K562 (cell line): ENCODE measurements around the gene SPDEF. TPM values are rescaled to one million over a fixed set of nuclear protein-coding genes. Genes with fewer than 3 reads are reported as not detected.

Source experiments
- BCOR ChIP-seq: fragments of 450-650 bp; IDR thresholded peaks from 2 replicates; pipeline ENCODE4 v1.6.1; 2016
- BRD9 ChIP-seq: fragments of 450-650 bp; IDR thresholded peaks from 2 replicates; pipeline ENCODE4 v1.6.1; 2018; ENCODE audit warnings: low read depth; ENCODE audit not compliant: partially characterized antibody
- CBFA2T3 ChIP-seq: fragments of 450-650 bp; IDR thresholded peaks from 2 replicates; pipeline ENCODE4 v1.6.1; 2017
- CHD4 ChIP-seq: fragments of 200-600 bp; sonication (generic); IDR thresholded peaks from 3 replicates; pipeline ENCODE4 v1.6.1; 2012; ENCODE audit warnings: low read depth, mild to moderate bottlenecking, mixed read lengths, low read length, inconsistent platforms; ENCODE audit not compliant: insufficient read depth, insufficient replicate concordance, poor library complexity, severe bottlenecking
- FOXP1 ChIP-seq: sonication (generic); formaldehyde crosslinking; IDR thresholded peaks from 2 replicates; pipeline ENCODE4 v1.8.0; 2022; ENCODE audit warnings: mild to moderate bottlenecking, missing genetic modification reagents
- GATAD2A ChIP-seq: fragments of 450-650 bp; IDR thresholded peaks from 2 replicates; pipeline ENCODE4 v1.6.1; 2017
- HDAC1 ChIP-seq, 2 experiments: fragments of 450-650 bp; IDR thresholded peaks; 2 replicates each; pipeline ENCODE4 v1.6.1; 2016 to 2017; ENCODE audit warnings: inconsistent platforms in 1 of 2, mild to moderate bottlenecking in 1 of 2, moderate library complexity in 1 of 2
- HDAC3 ChIP-seq: fragments of 450-650 bp; IDR thresholded peaks from 2 replicates; pipeline ENCODE4 v1.6.1; 2018; ENCODE audit warnings: borderline replicate concordance, mild to moderate bottlenecking, moderate library complexity; ENCODE audit not compliant: partially characterized antibody
- HSF4 ChIP-seq: fragments of 250-450 bp; sonication (Bioruptor Pico); IDR thresholded peaks from 2 replicates; pipeline ENCODE4 v2.1.2; 2022; ENCODE audit warnings: mild to moderate bottlenecking, moderate library complexity, borderline replicate concordance
- KDM1A ChIP-seq, 2 experiments: fragments of 450-650 bp; IDR thresholded peaks; 2 replicates each; pipeline ENCODE4 v1.6.1; 2016; ENCODE audit warnings: mild to moderate bottlenecking in 2 of 2
- NRF1 ChIP-seq, 2 experiments: fragments of 450-650 bp; IDR thresholded peaks in 1 of 2; conservative IDR thresholded peaks in 1 of 2; 2 replicates each; pipeline ENCODE4 v1.6.1; 2014; ENCODE audit warnings: mild to moderate bottlenecking in 2 of 2
- PBX2 ChIP-seq, 2 experiments: IDR thresholded peaks in 1 of 2; conservative IDR thresholded peaks in 1 of 2; 2 replicates each; pipeline ENCODE4 v1.6.1; 2016; ENCODE audit warnings: low read depth in 2 of 2, mild to moderate bottlenecking in 1 of 2, missing compliant biosample characterization in 1 of 2, missing genetic modification characterization in 1 of 2, moderate library complexity in 1 of 2
- POLR2AphosphoS5 ChIP-seq: IDR thresholded peaks from 2 replicates; pipeline ENCODE4 v1.6.1; 2011; ENCODE audit warnings: mild to moderate bottlenecking, low read depth, low read length, moderate library complexity; ENCODE audit not compliant: control insufficient read depth, insufficient read depth
- RERE ChIP-seq: sonication (generic); formaldehyde crosslinking; IDR thresholded peaks from 2 replicates; pipeline ENCODE4 v1.8.0; 2023; ENCODE audit warnings: missing genetic modification reagents, mild to moderate bottlenecking, borderline replicate concordance
- RNF2 ChIP-seq: sonication (generic); IDR thresholded peaks from 2 replicates; pipeline ENCODE4 v1.6.1; 2016
- SMARCA5 ChIP-seq: fragments of 450-650 bp; IDR thresholded peaks from 2 replicates; pipeline ENCODE4 v1.6.1; 2016
- SPI1 ChIP-seq: IDR thresholded peaks from 2 replicates; pipeline ENCODE4 v1.6.1; 2011; ENCODE audit warnings: low read depth, low read length, control low read depth, borderline replicate concordance
- TRIM24 ChIP-seq, 2 experiments: fragments of 450-650 bp; IDR thresholded peaks; 2 replicates each; pipeline ENCODE4 v1.6.1; 2016
- polyA plus RNA-seq, 8 experiments: library from polyadenylated mRNA; depleted of rRNA in 4 of 8; stranded (reverse) in 5 of 8; unstranded in 3 of 8; fragments of >200 nt; fragmentation: Nextera tagmentation in 2 of 8; fragmentation: Illumina TruSeq in 1 of 8; extraction: Ambion mirVana in 2 of 8; extraction: Trizol in 1 of 8; gene quantifications; 2 replicates each; pipeline versions ENCODE4 v1.2.1 to v1.2.3, GENCODE V29; 2011 to 2014; ENCODE audit warnings: inconsistent platforms in 1 of 8, missing spikeins in 1 of 8
- total RNA-seq, 7 experiments: library from RNA; depleted of rRNA in 6 of 7; stranded (reverse); fragments of >200 nt in 6 of 7; fragmentation: Illumina TruSeq in 2 of 7; extraction: Trizol in 2 of 7; gene quantifications; 2 replicates each; pipeline versions ENCODE4 v1.2.1 to v1.2.3, GENCODE V29; 2011 to 2021; ENCODE audit warnings: low replicate concordance in 1 of 7

The SPDEF gene
- total and polyA plus RNA-seq, 9 of the 15 experiments (the other 6 are each of a cell fraction or from before 2014, with no cell fraction given), result 0.04 to 0.12 (median 0.11) TPM; not detected in 5

DNA sequence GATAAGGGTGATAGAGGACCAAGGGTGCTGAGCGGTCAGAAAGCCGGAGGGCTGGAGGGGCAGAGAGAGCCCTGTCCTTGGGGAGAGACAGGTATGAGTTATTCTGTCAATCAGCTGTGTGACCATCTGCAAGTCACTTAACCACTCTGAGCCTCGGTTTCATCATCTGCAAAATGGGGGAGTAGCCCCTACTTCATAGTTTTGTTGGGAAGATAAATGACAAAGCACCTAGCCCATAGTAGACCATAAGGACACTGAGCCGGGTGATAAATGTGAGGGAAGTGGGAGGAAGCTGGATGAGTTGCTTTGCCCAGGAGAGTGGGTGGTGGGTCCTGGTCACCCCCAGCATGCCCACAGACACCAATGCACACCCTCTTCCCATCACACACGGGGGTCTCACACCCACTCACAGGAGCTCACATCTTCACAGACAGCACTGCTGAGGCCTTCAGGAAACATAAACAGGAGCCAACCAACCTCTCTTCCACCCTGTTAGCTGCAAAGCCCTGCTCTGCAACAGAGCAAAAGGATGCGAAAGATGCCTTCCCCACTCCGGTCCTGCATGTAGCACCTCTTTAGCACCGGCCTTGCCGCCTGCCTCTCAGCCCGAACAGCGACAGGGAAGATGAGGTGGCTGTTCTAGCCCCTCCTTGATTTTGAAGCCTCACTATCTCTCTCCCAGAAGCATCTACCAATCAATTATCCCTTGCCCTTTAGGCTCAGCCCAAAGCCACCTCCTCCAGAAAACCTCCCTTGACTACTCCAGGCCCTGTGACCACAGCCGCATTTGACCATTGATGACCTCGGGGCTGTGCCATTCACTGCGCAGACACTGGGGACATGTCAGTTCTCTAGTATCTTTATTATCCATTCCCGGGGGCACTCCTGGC lies 18.9 kb downstream of the SPDEF start (continued):
- TF ChIP-seq RERE (CRISPR knock-in tag), result 0 out of 2 replicates have a peak, but pooled peaks have one; percentile 63
- peak; percentile 93 for TF ChIP-seq SMARCA5
- peak; percentile 87 to 93 for TF ChIP-seq KDM1A (IDR thresholded peaks at IDR 0.05)
- TF ChIP-seq BCOR, result peak; percentile 99
- TF ChIP-seq HDAC1 (IDR thresholded peaks at IDR 0.05), result 0 out of 4 replicates have a peak, but pooled peaks of 1 of the 2 experiments have one; percentile 15
- peak; percentile 26; the same call in 1 of the 2 replicates for TF ChIP-seq FOXP1 (CRISPR knock-in tag)
- TF ChIP-seq CBFA2T3, result peak; percentile 20; the same call in 1 of the 2 replicates
- no peak for TF ChIP-seq POLR2AphosphoS5
- 0 out of 4 replicates have a peak, but pooled peaks of 1 of the 2 experiments have one; percentile 16 for TF ChIP-seq TRIM24 (IDR thresholded peaks at IDR 0.05)
- TF ChIP-seq HDAC3, result no peak
- TF ChIP-seq BRD9, result peak; percentile 28
- no peak for TF ChIP-seq GATAD2A
- TF ChIP-seq PBX2 (CRISPR knock-in tag; IDR thresholded peaks at IDR 0.05; ENCODE audit: low read depth), result no peak
- 0 out of 2 replicates have a peak, but pooled peaks have one; percentile 25 for TF ChIP-seq PBX2 (tag; conservative IDR thresholded peaks at IDR 0.05; ENCODE audit: low read depth)
- peak; percentile 48 for TF ChIP-seq CHD4
- no peak for TF ChIP-seq NRF1 (conservative IDR thresholded peaks at IDR 0.05 in 1 of 2, IDR thresholded peaks at IDR 0.05 in 1 of 2)
- TF ChIP-seq HSF4 (CRISPR knock-in tag), result no peak
- TF ChIP-seq RNF2, result no peak
- 0 out of 2 replicates have a peak, but pooled peaks have one; percentile 5 for TF ChIP-seq SPI1
